ENCODE results near the gene DGKZ.

DNA sequence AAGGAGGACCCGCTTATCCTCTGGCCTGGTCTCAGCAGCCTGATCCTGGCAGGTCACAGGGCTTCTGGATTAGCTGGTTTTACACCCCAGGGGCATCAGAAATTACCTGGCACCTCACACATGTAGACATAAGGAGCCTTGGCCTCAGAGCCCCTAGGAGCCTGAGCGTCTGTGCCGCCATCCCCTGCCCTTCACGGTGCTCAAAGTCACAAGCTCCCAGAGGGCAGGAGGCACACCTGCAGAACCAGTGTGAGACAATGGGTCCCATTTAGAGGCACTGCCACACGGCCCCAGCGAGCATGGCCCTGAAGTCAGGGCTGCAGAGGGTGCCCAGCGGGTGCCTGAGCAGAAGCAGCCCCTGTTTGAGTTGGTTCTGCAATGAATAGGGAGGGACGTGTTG is 3.9 kb downstream of the DGKZ start:
- TF ChIP-seq, protein P1, sequence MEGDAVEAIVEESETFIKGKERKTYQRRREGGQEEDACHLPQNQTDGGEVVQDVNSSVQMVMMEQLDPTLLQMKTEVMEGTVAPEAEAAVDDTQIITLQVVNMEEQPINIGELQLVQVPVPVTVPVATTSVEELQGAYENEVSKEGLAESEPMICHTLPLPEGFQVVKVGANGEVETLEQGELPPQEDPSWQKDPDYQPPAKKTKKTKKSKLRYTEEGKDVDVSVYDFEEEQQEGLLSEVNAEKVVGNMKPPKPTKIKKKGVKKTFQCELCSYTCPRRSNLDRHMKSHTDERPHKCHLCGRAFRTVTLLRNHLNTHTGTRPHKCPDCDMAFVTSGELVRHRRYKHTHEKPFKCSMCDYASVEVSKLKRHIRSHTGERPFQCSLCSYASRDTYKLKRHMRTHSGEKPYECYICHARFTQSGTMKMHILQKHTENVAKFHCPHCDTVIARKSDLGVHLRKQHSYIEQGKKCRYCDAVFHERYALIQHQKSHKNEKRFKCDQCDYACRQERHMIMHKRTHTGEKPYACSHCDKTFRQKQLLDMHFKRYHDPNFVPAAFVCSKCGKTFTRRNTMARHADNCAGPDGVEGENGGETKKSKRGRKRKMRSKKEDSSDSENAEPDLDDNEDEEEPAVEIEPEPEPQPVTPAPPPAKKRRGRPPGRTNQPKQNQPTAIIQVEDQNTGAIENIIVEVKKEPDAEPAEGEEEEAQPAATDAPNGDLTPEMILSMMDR (IDR thresholded peaks at IDR 0.05), result no peak
- TF ChIP-seq HDAC2 (IDR thresholded peaks at IDR 0.05) (no peak), ZC3H11A (IDR thresholded peaks at IDR 0.05) (no peak), POLR2A (IDR thresholded peaks at IDR 0.05; ENCODE audit: low read length) (no peak), MAFK (IDR thresholded peaks at IDR 0.05; ENCODE audit: partially characterized antibody) (no peak), RFX5 (IDR thresholded peaks at IDR 0.05) (no peak)
